Vagina (tissue), 2 donors: ENCODE data around the gene RSF1.

Experiments used
- POLR2A ChIP-seq, 2 donors: fragments of 450-650 bp; IDR thresholded peaks; one replicate each; pipeline ENCODE4 v1.6.1; 2017; ENCODE audit warnings: antibody characterized with exemption in 2 of 2, mild to moderate bottlenecking in 2 of 2, moderate library complexity in 2 of 2
- TF ChIP-seq, protein P1 (sequence below), 3 experiments: fragments of 450-650 bp in 2 of 3; fragments of 200-600 bp in 1 of 3; sonication (generic) in 1 of 3; IDR thresholded peaks; one replicate each; pipeline ENCODE4 v1.5.1; 2017 to 2019; ENCODE audit warnings: antibody characterized with exemption in 3 of 3, mild to moderate bottlenecking in 2 of 3, moderate library complexity in 2 of 3

DNA sequence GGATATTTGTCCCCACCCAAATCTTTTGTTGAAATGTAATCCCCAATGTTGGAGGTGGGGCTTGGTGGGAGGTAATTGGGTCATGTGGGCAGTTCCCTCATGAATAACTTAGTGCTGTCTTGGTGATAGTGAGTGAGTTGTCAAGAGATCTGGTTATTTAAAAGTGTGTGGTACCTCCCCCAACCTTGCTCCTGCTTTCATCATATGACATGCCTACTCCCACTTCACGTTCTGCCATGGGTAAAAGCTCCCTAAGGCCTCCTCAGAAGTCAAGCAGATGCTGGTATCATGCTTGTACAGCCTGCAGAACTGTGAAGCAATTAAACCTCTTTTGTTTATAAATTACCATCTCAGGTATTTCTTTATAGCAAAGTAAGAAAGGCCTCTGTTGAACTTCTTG lies 31.0 kb upstream of the RSF1 start:
- TF ChIP-seq, protein P1, sequence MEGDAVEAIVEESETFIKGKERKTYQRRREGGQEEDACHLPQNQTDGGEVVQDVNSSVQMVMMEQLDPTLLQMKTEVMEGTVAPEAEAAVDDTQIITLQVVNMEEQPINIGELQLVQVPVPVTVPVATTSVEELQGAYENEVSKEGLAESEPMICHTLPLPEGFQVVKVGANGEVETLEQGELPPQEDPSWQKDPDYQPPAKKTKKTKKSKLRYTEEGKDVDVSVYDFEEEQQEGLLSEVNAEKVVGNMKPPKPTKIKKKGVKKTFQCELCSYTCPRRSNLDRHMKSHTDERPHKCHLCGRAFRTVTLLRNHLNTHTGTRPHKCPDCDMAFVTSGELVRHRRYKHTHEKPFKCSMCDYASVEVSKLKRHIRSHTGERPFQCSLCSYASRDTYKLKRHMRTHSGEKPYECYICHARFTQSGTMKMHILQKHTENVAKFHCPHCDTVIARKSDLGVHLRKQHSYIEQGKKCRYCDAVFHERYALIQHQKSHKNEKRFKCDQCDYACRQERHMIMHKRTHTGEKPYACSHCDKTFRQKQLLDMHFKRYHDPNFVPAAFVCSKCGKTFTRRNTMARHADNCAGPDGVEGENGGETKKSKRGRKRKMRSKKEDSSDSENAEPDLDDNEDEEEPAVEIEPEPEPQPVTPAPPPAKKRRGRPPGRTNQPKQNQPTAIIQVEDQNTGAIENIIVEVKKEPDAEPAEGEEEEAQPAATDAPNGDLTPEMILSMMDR (IDR thresholded peaks at IDR 0.05): no peak
- no peak for TF ChIP-seq POLR2A (IDR thresholded peaks at IDR 0.05)
